Glutamatergic neuron (in vitro differentiated cells): Measurements from ENCODE around the gene ALX4. TPM values are rescaled to one million over a fixed set of nuclear protein-coding genes. Genes with fewer than 3 reads are reported as not detected.

Experiments
- DNase-seq: peaks from one replicate; pipeline ENCODE4 v3.0.0; 2022
- H3K27ac Mint-ChIP-seq: one replicate; pipeline ENCODE4 v1.8.0; 2020; ENCODE audit warnings: mild to moderate bottlenecking, mixed read lengths, inconsistent platforms; ENCODE audit not compliant: unreplicated experiment
- H3K27me3 Mint-ChIP-seq: one replicate; pipeline ENCODE4 v1.8.0; 2020; ENCODE audit warnings: mild to moderate bottlenecking, moderate library complexity, mixed read lengths, inconsistent platforms; ENCODE audit not compliant: unreplicated experiment
- H3K36me3 Mint-ChIP-seq: one replicate; pipeline ENCODE4 v1.8.0; 2020; ENCODE audit warnings: mild to moderate bottlenecking, mixed read lengths, inconsistent platforms; ENCODE audit not compliant: unreplicated experiment
- H3K4me1 Mint-ChIP-seq: one replicate; pipeline ENCODE4 v1.8.0; 2020; ENCODE audit warnings: mild to moderate bottlenecking, low read depth, mixed read lengths, inconsistent platforms; ENCODE audit not compliant: unreplicated experiment
- H3K4me3 Mint-ChIP-seq: one replicate; pipeline ENCODE4 v1.8.0; 2020; ENCODE audit warnings: mild to moderate bottlenecking, mixed read lengths, inconsistent platforms; ENCODE audit not compliant: unreplicated experiment
- H3K9me3 Mint-ChIP-seq: one replicate; pipeline ENCODE4 v1.8.0; 2020; ENCODE audit warnings: mild to moderate bottlenecking, moderate library complexity, mixed read lengths, inconsistent platforms; ENCODE audit not compliant: unreplicated experiment
- CTCF ChIP-seq: fragments of 200-600 bp; sonication (generic); IDR thresholded peaks from one replicate; pipeline ENCODE4 v1.5.0; 2021; ENCODE audit not compliant: partially characterized antibody, unreplicated experiment
- total RNA-seq: library from RNA; stranded (reverse); fragmentation: NEBNext Ultra II Directional; extraction: Animal tissue kit (Norgen Biotek cat#: 25700); gene quantifications from one replicate; pipeline ENCODE4 v1.2.1, GENCODE V29; 2021; ENCODE audit not compliant: unreplicated experiment

Gene ALX4
- total RNA-seq, 1 donor from 2014 or later: not detected

- peaks cover 2% of the 10 kb centered on the region for H3K9me3 Mint-ChIP-seq
- no peaks in the 10 kb centered on the region for H3K36me3 Mint-ChIP-seq
- TF ChIP-seq CTCF: no peak
- H3K27ac Mint-ChIP-seq: no peak overlapping the region
- peaks cover 23% of the 10 kb centered on the region for H3K27me3 Mint-ChIP-seq
- no peak overlapping the region for H3K4me3 Mint-ChIP-seq
- no peaks in the 10 kb centered on the region for H3K4me1 Mint-ChIP-seq
- DNase-seq: no peak
These were observed 16.9 kb upstream of the ALX4 start for GRCh38 chr11:44326615-44327475.

- H3K27me3 Mint-ChIP-seq: peaks cover 33% of the 10 kb centered on the region
- no peaks in the 10 kb centered on the region for H3K9me3 Mint-ChIP-seq
- no peak overlapping the region for H3K4me3 Mint-ChIP-seq
- no peak for DNase-seq
- no peak for TF ChIP-seq CTCF
- H3K4me1 Mint-ChIP-seq: no peaks in the 10 kb centered on the region
- no peak overlapping the region for H3K27ac Mint-ChIP-seq
- H3K36me3 Mint-ChIP-seq: no peaks in the 10 kb centered on the region
These were observed 15.8 kb upstream of the ALX4 start for GRCh38 chr11:44325698-44326097.

- Mint-ChIP-seq H3K27me3 (peaks cover 39% of the 10 kb centered on the region), H3K36me3 (no peaks in the 10 kb centered on the region), H3K4me1 (no peaks in the 10 kb centered on the region), H3K4me3 (no peak overlapping the region), H3K9me3 (no peaks in the 10 kb centered on the region), H3K27ac (no peak overlapping the region)
- no peak for DNase-seq
- no peak for TF ChIP-seq CTCF
These were observed 15.0 kb upstream of the ALX4 start for GRCh38 chr11:44324749-44325525.

GRCh38 chr11:44324222-44324621 lies 14.3 kb upstream of the ALX4 start:
- DNase-seq: no peak
- Mint-ChIP-seq H3K27me3 (peaks cover 42% of the 10 kb centered on the region), H3K27ac (no peak overlapping the region), H3K9me3 (no peaks in the 10 kb centered on the region), H3K36me3 (no peaks in the 10 kb centered on the region), H3K4me3 (no peak overlapping the region), H3K4me1 (no peaks in the 10 kb centered on the region)
- TF ChIP-seq CTCF: no peak

GRCh38 chr11:44322243-44322642 lies 12.3 kb upstream of the ALX4 start:
- no peak for DNase-seq
- TF ChIP-seq CTCF: no peak
- H3K27ac Mint-ChIP-seq: no peak overlapping the region
- H3K36me3 Mint-ChIP-seq: no peaks in the 10 kb centered on the region
- H3K4me3 Mint-ChIP-seq: no peak overlapping the region
- peaks cover 56% of the 10 kb centered on the region for H3K27me3 Mint-ChIP-seq
- H3K9me3 Mint-ChIP-seq: no peaks in the 10 kb centered on the region
- H3K4me1 Mint-ChIP-seq: no peaks in the 10 kb centered on the region
